Activated CD4-positive, alpha-beta T cell treated with anti-CD3 and anti-CD28 coated beads, Interleukin-2, amount 10 ng/mL, durations not matched to agents 7 days and 5 days (primary cell): ENCODE results near the gene CHMP5. TPM values are rescaled to one million over a fixed set of nuclear protein-coding genes. Genes with fewer than 3 reads are reported as not detected.

Experiments
- CTCF ChIA-PET: fragments of 350-600 bp; sonication (Branson Sonifier 250); formaldehyde crosslinking; loops from one replicate; lab custom pipeline; 2021; ENCODE audit warnings: antibody characterized with exemption; lab: Charles Lee
- POLR2A ChIA-PET: fragments of 350-600 bp; sonication (Branson Sonifier 250); formaldehyde crosslinking; loops from one replicate; lab custom pipeline; 2021; ENCODE audit warnings: antibody characterized with exemption; lab: Charles Lee
- DNase-seq: peaks from one replicate; pipeline ENCODE4 v3.0.0-alpha.2; 2020
- H3K27ac Mint-ChIP-seq: one replicate; pipeline ENCODE4 v1.8.0; 2021; ENCODE audit warnings: mild to moderate bottlenecking, moderate library complexity, mixed read lengths
- H3K27me3 Mint-ChIP-seq: one replicate; pipeline ENCODE4 v1.8.0; 2021; ENCODE audit warnings: mixed read lengths
- H3K36me3 Mint-ChIP-seq: one replicate; pipeline ENCODE4 v1.8.0; 2021; ENCODE audit warnings: low read depth, mixed read lengths
- H3K4me1 Mint-ChIP-seq: one replicate; pipeline ENCODE4 v1.8.0; 2021; ENCODE audit warnings: mixed read lengths
- H3K4me3 Mint-ChIP-seq: one replicate; pipeline ENCODE4 v1.8.0; 2021; ENCODE audit warnings: mild to moderate bottlenecking, moderate library complexity, mixed read lengths
- H3K9me3 Mint-ChIP-seq: one replicate; pipeline ENCODE4 v1.8.0; 2021; ENCODE audit warnings: mixed read lengths
- total RNA-seq, 2 experiments: library from RNA; stranded (reverse); gene quantifications; one replicate each; pipeline ENCODE4 v1.2.3, GENCODE V29; 2021

CHMP5 gene
- total RNA-seq, 2 experiments from 2014 or later: 91.0 to 100 TPM

GRCh38 chr9:33249087-33249658 is 15.7 kb upstream of the CHMP5 start:
- Mint-ChIP-seq H3K36me3 (peaks cover 13% of the 10 kb centered on the region), H3K9me3 (no peaks in the 10 kb centered on the region), H3K27ac (no peak overlapping the region), H3K4me3 (no peak overlapping the region), H3K4me1 (peaks cover 7% of the 10 kb centered on the region), H3K27me3 (no peaks in the 10 kb centered on the region)
- ChIA-PET POLR2A (no interaction called here), CTCF (interaction anchor here (1.4 to 3.5 kb wide), 3 partner anchors 14 to 182 kb away, joined by 3 to 13 read pairs (median 4); no protein-coding TSS in a partner anchor)
- no peak for DNase-seq

- Mint-ChIP-seq H3K27ac (no peak overlapping the region), H3K4me3 (no peak overlapping the region), H3K4me1 (peaks cover 7% of the 10 kb centered on the region), H3K9me3 (no peaks in the 10 kb centered on the region), H3K36me3 (peaks cover 21% of the 10 kb centered on the region), H3K27me3 (no peaks in the 10 kb centered on the region)
- CTCF ChIA-PET: interaction anchor here (1.4 to 3.5 kb wide), 2 partner anchors 16 to 183 kb away, joined by 3 to 13 read pairs; no protein-coding TSS in a partner anchor
- POLR2A ChIA-PET: no interaction called here
- DNase-seq: no peak
These were observed 14.9 kb upstream of the CHMP5 start for GRCh38 chr9:33249983-33250382.

GRCh38 chr9:33250458-33250995 is 14.3 kb upstream of the CHMP5 start:
- H3K4me1 Mint-ChIP-seq: peaks cover 7% of the 10 kb centered on the region
- CTCF ChIA-PET: interaction anchor here (1.4 kb wide), 1 partner anchor 183 kb away, joined by 3 read pairs; no protein-coding TSS in a partner anchor
- peaks cover 24% of the 10 kb centered on the region for H3K36me3 Mint-ChIP-seq
- POLR2A ChIA-PET: no interaction called here
- DNase-seq: no peak
- no peak overlapping the region for H3K27ac Mint-ChIP-seq
- H3K27me3 Mint-ChIP-seq: no peaks in the 10 kb centered on the region
- H3K9me3 Mint-ChIP-seq: no peaks in the 10 kb centered on the region
- H3K4me3 Mint-ChIP-seq: no peak overlapping the region

GRCh38 chr9:33254211-33254610 is 10.6 kb upstream of the CHMP5 start:
- Mint-ChIP-seq H3K36me3 (peaks cover 52% of the 10 kb centered on the region), H3K4me1 (peaks cover 11% of the 10 kb centered on the region), H3K9me3 (no peaks in the 10 kb centered on the region), H3K4me3 (no peak overlapping the region), H3K27ac (no peak overlapping the region), H3K27me3 (no peaks in the 10 kb centered on the region)
- CTCF ChIA-PET: interaction anchor here (0.6 to 1.5 kb wide), 2 partner anchors 11 to 161 kb away, joined by 3 to 6 read pairs; no protein-coding TSS in a partner anchor
- POLR2A ChIA-PET: no interaction called here
- no peak for DNase-seq

- DNase-seq: no peak
- no peaks in the 10 kb centered on the region for H3K9me3 Mint-ChIP-seq
- H3K4me3 Mint-ChIP-seq: no peak overlapping the region
- H3K27me3 Mint-ChIP-seq: no peaks in the 10 kb centered on the region
- no peak overlapping the region for H3K27ac Mint-ChIP-seq
- peaks cover 59% of the 10 kb centered on the region for H3K36me3 Mint-ChIP-seq
- H3K4me1 Mint-ChIP-seq: peaks cover 12% of the 10 kb centered on the region
- CTCF ChIA-PET: interaction anchor here (1.5 kb wide), 1 partner anchor 12 kb away, joined by 6 read pairs; no protein-coding TSS in a partner anchor
- POLR2A ChIA-PET: no interaction called here
These were observed 9.8 kb upstream of the CHMP5 start for GRCh38 chr9:33255014-33255413.

GRCh38 chr9:33255471-33255870 is 9.4 kb upstream of the CHMP5 start:
- Mint-ChIP-seq H3K27ac (no peak overlapping the region), H3K9me3 (no peaks in the 10 kb centered on the region), H3K4me3 (no peak overlapping the region), H3K27me3 (no peaks in the 10 kb centered on the region), H3K4me1 (peaks cover 15% of the 10 kb centered on the region), H3K36me3 (peaks cover 64% of the 10 kb centered on the region)
- CTCF ChIA-PET: no interaction called here
- POLR2A ChIA-PET: no interaction called here
- no peak for DNase-seq

- DNase-seq: no peak
- POLR2A ChIA-PET: no interaction called here
- Mint-ChIP-seq H3K4me3 (no peak overlapping the region), H3K4me1 (peaks cover 21% of the 10 kb centered on the region), H3K36me3 (peaks cover 70% of the 10 kb centered on the region), H3K27ac (no peak overlapping the region), H3K27me3 (no peaks in the 10 kb centered on the region), H3K9me3 (no peaks in the 10 kb centered on the region)
- CTCF ChIA-PET: interaction anchor here (1.0 kb wide), 1 partner anchor 30 kb away, joined by 3 read pairs; no protein-coding TSS in a partner anchor
These were observed 8.6 kb upstream of the CHMP5 start for GRCh38 chr9:33256236-33256635.

- H3K36me3 Mint-ChIP-seq: peaks cover 78% of the 10 kb centered on the region
- no peak for DNase-seq
- H3K4me1 Mint-ChIP-seq: peaks cover 26% of the 10 kb centered on the region
- ChIA-PET CTCF (interaction anchor here (1.4 kb wide), 1 partner anchor 18 kb away, joined by 4 read pairs; no protein-coding TSS in a partner anchor), POLR2A (no interaction called here)
- no peaks in the 10 kb centered on the region for H3K27me3 Mint-ChIP-seq
- no peak overlapping the region for H3K4me3 Mint-ChIP-seq
- H3K27ac Mint-ChIP-seq: no peak overlapping the region
- no peaks in the 10 kb centered on the region for H3K9me3 Mint-ChIP-seq
These were observed 7.6 kb upstream of the CHMP5 start for GRCh38 chr9:33257276-33257675.

GRCh38 chr9:33260372-33260771 is 4.5 kb upstream of the CHMP5 start:
- H3K27ac Mint-ChIP-seq: peak overlapping the region; percentile 36
- POLR2A ChIA-PET: no interaction called here

GRCh38 chr9:33263131-33264002 is 1.5 kb upstream of the CHMP5 start:
- peaks cover 73% of the 10 kb centered on the region for H3K36me3 Mint-ChIP-seq
- peak overlapping the region; percentile 91 for H3K27ac Mint-ChIP-seq
- no peak for DNase-seq
- no peaks in the 10 kb centered on the region for H3K9me3 Mint-ChIP-seq
- peaks cover 59% of the 10 kb centered on the region for H3K4me1 Mint-ChIP-seq
- ChIA-PET CTCF (interaction anchor here (1.3 to 1.7 kb wide), 3 partner anchors 15 to 239 kb away, joined by 4 read pairs; partner anchors contain the start of gene DNAJA1), POLR2A (no interaction called here)
- peak overlapping the region; percentile 83 for H3K4me3 Mint-ChIP-seq
- no peaks in the 10 kb centered on the region for H3K27me3 Mint-ChIP-seq

More at GRCh38 chr9:33260372-33260771, 4.5 kb upstream of the CHMP5 start:
- DNase-seq: no peak
- Mint-ChIP-seq H3K4me3 (no peak overlapping the region), H3K9me3 (no peaks in the 10 kb centered on the region), H3K4me1 (peaks cover 34% of the 10 kb centered on the region), H3K27me3 (no peaks in the 10 kb centered on the region), H3K36me3 (peaks cover 69% of the 10 kb centered on the region)
- CTCF ChIA-PET: interaction anchor here (2.0 kb wide), 1 partner anchor 34 kb away, joined by 10 read pairs; no protein-coding TSS in a partner anchor

- no peaks in the 10 kb centered on the region for H3K9me3 Mint-ChIP-seq
- CTCF ChIA-PET: interaction anchor here (0.7 to 1.7 kb wide), 4 partner anchors 15 to 240 kb away, joined by 3 to 4 read pairs (median 4); partner anchors contain the start of gene DNAJA1
- peak overlapping the region; percentile 91 for H3K27ac Mint-ChIP-seq
- H3K4me1 Mint-ChIP-seq: peaks cover 57% of the 10 kb centered on the region
- H3K4me3 Mint-ChIP-seq: peak overlapping the region; percentile 83
- peaks cover 70% of the 10 kb centered on the region for H3K36me3 Mint-ChIP-seq
- no peaks in the 10 kb centered on the region for H3K27me3 Mint-ChIP-seq
- POLR2A ChIA-PET: no interaction called here
- DNase-seq: peak; percentile 54
These were observed 811 bp upstream of the CHMP5 start for GRCh38 chr9:33264003-33264472.

- Mint-ChIP-seq H3K9me3 (no peaks in the 10 kb centered on the region), H3K4me1 (peaks cover 52% of the 10 kb centered on the region), H3K27me3 (no peaks in the 10 kb centered on the region), H3K36me3 (peaks cover 66% of the 10 kb centered on the region), H3K27ac (peak overlapping the region; percentile 95), H3K4me3 (peak overlapping the region; percentile 83)
- ChIA-PET CTCF (interaction anchor here (1.3 kb wide), 1 partner anchor 10 kb away, joined by 4 read pairs; no protein-coding TSS in a partner anchor), POLR2A (no interaction called here)
- DNase-seq: no peak
These were observed 489 bp downstream of the CHMP5 start for GRCh38 chr9:33265211-33265865.
